H1 (cell line): ENCODE data around the gene FAM186B. TPM values are rescaled to one million over a fixed set of nuclear protein-coding genes. Genes with fewer than 3 reads are reported as not detected.

Experiments used
- CTCF ChIA-PET: fragments of 300-600 bp; sonication (Branson Sonifier 250); formaldehyde crosslinking; loops from one replicate; lab custom pipeline; 2021; ENCODE audit not compliant: partially characterized antibody; lab: Charles Lee
- POLR2A ChIA-PET: fragments of 300-600 bp; sonication (Branson Sonifier 250); formaldehyde crosslinking; loops from one replicate; lab custom pipeline; 2021; ENCODE audit warnings: inconsistent platforms; ENCODE audit not compliant: partially characterized antibody; lab: Charles Lee
- DNase-seq, 2 experiments: peaks; one replicate each; pipeline versions ENCODE4 v3.0.0 to v3.0.0-alpha.2; 2010 to 2022; ENCODE audit warnings: low spot score in 2 of 2, low read depth in 1 of 2, mixed read lengths in 1 of 2
- FAIRE-seq: peaks from 2 replicates; lab custom pipeline; 2011; peaks lifted over from hg19 to GRCh38; lab: Jason Lieb, UNC
- H2AFZ ChIP-seq: 2 replicates; pipeline ENCODE4 v1.8.1; 2012; ENCODE audit warnings: low read length, inconsistent platforms
- H2AK5ac ChIP-seq: 2 replicates; pipeline ENCODE4 v1.6.1; 2013; ENCODE audit warnings: low read depth, low read length
- H2BK120ac ChIP-seq: replicated peaks from 2 replicates; pipeline ENCODE3; 2013; ENCODE audit warnings: low read depth, low read length, inconsistent platforms
- H2BK12ac ChIP-seq: 2 replicates; pipeline ENCODE4 v1.6.1; 2013; ENCODE audit warnings: low read depth, low read length
- H2BK15ac ChIP-seq: 2 replicates; pipeline ENCODE4 v1.6.1; 2013; ENCODE audit warnings: low read length
- H2BK20ac ChIP-seq: 2 replicates; pipeline ENCODE4 v1.6.1; 2013; ENCODE audit warnings: low read length
- H2BK5ac ChIP-seq: 2 replicates; pipeline ENCODE4 v1.6.1; 2013; ENCODE audit warnings: low read depth, low read length
- H3K14ac ChIP-seq: 2 replicates; pipeline ENCODE4 v1.6.1; 2013; ENCODE audit warnings: inconsistent platforms; ENCODE audit not compliant: insufficient read length
- H3K18ac ChIP-seq: 2 replicates; pipeline ENCODE4 v1.6.1; 2013; ENCODE audit warnings: low read length; ENCODE audit errors: extremely low read depth
- H3K23ac ChIP-seq: 2 replicates; pipeline ENCODE4 v1.6.1; 2013; ENCODE audit warnings: inconsistent platforms; ENCODE audit not compliant: insufficient read length
- H3K23me2 ChIP-seq: 2 replicates; pipeline ENCODE4 v1.6.1; 2013; ENCODE audit warnings: low read depth, low read length
- H3K27ac ChIP-seq: 2 replicates; pipeline ENCODE4 v1.6.1; 2011; ENCODE audit warnings: low read depth, low read length, inconsistent platforms
- H3K27me3 ChIP-seq, 4 experiments: replicated peaks in 1 of 4; 1 replicate in 1 of 4; 2 replicates in 3 of 4; pipeline versions ENCODE4 v1.6.1 to v1.8.1; 2011 to 2013; ENCODE audit warnings: low read length in 3 of 4, mild to moderate bottlenecking in 3 of 4, inconsistent platforms in 2 of 4, mixed read lengths in 2 of 4, moderate library complexity in 1 of 4; ENCODE audit not compliant: control insufficient read depth in 3 of 4, insufficient read depth in 3 of 4; ENCODE audit errors: extremely low read depth in 1 of 4
- H3K36me3 ChIP-seq, 4 experiments: 2 replicates each; pipeline versions ENCODE4 v1.6.1 to v1.8.1; 2011 to 2013; ENCODE audit warnings: mild to moderate bottlenecking in 4 of 4, low read length in 3 of 4, moderate library complexity in 2 of 4, control low read depth in 1 of 4, inconsistent platforms in 1 of 4; ENCODE audit not compliant: insufficient read depth in 4 of 4, control insufficient read depth in 2 of 4
- H3K4ac ChIP-seq: replicated peaks from 2 replicates; pipeline ENCODE3; 2013; ENCODE audit warnings: low read length, low read depth, mixed read lengths, inconsistent platforms; ENCODE audit not compliant: insufficient read length
- H3K4me1 ChIP-seq, 4 experiments: replicated peaks in 1 of 4; 1 replicate in 1 of 4; 2 replicates in 3 of 4; pipeline versions ENCODE4 v1.6.1 to v1.8.1; 2011 to 2013; ENCODE audit warnings: low read length in 3 of 4, inconsistent platforms in 2 of 4, mixed read lengths in 1 of 4; ENCODE audit not compliant: insufficient read depth in 4 of 4, control insufficient read depth in 3 of 4
- H3K4me2 ChIP-seq, 2 experiments: 2 replicates each; pipeline versions ENCODE4 v1.6.1 to v1.8.1; 2011 to 2013; ENCODE audit warnings: low read depth in 2 of 2, low read length in 2 of 2, control low read depth in 1 of 2, inconsistent platforms in 1 of 2, mild to moderate bottlenecking in 1 of 2; ENCODE audit not compliant: insufficient read depth in 1 of 2
- H3K4me3 ChIP-seq, 4 experiments: fragments of 200-600, 300-600 bp in 1 of 4; sonication (generic), shearing (Covaris generic), sonication (Bioruptor Twin) in 1 of 4; 2 replicates each; pipeline versions ENCODE4 v1.5.1 to v1.8.1; 2011 to 2016; ENCODE audit warnings: low read length in 4 of 4, low read depth in 3 of 4, control low read depth in 2 of 4, inconsistent platforms in 2 of 4, mild to moderate bottlenecking in 2 of 4, mixed read lengths in 1 of 4, moderate library complexity in 1 of 4; ENCODE audit not compliant: insufficient read depth in 2 of 4; ENCODE audit errors: extremely low read depth in 1 of 4
- H3K56ac ChIP-seq: replicated peaks from 2 replicates; pipeline ENCODE3; 2013; ENCODE audit warnings: low read depth, mild to moderate bottlenecking, mixed read lengths, low read length, inconsistent platforms; ENCODE audit not compliant: insufficient read length
- H3K79me1 ChIP-seq: 2 replicates; pipeline ENCODE4 v1.6.1; 2013; ENCODE audit warnings: low read depth, low read length, control low read depth
- H3K79me2 ChIP-seq, 2 experiments: 2 replicates each; pipeline versions ENCODE4 v1.6.1 to v1.8.1; 2012 to 2013; ENCODE audit warnings: low read length in 2 of 2, mild to moderate bottlenecking in 2 of 2, inconsistent platforms in 1 of 2; ENCODE audit not compliant: insufficient read depth in 2 of 2, control insufficient read depth in 1 of 2
- H3K9ac ChIP-seq, 4 experiments: replicated peaks in 1 of 4; 1 replicate in 1 of 4; 2 replicates in 3 of 4; pipeline versions ENCODE4 v1.6.1 to v1.8.1; 2011 to 2013; ENCODE audit warnings: low read depth in 3 of 4, low read length in 3 of 4, control low read depth in 2 of 4, mild to moderate bottlenecking in 2 of 4, moderate library complexity in 2 of 4, inconsistent platforms in 1 of 4; ENCODE audit errors: extremely low read depth in 1 of 4
- H3K9me3 ChIP-seq, 2 experiments: 2 replicates each; pipeline versions ENCODE4 v1.6.1 to v1.8.1; 2012 to 2013; ENCODE audit warnings: mild to moderate bottlenecking in 2 of 2, moderate library complexity in 2 of 2, control low read depth in 1 of 2, inconsistent platforms in 1 of 2, low read depth in 1 of 2, low read length in 1 of 2, mixed read lengths in 1 of 2; ENCODE audit not compliant: insufficient read depth in 2 of 2
- H4K20me1 ChIP-seq, 2 experiments: replicated peaks in 1 of 2; 2 replicates each; pipeline versions ENCODE3 to v1.8.1; 2011 to 2013; ENCODE audit warnings: inconsistent platforms in 2 of 2, low read length in 2 of 2, mild to moderate bottlenecking in 1 of 2; ENCODE audit not compliant: insufficient read depth in 2 of 2, control insufficient read depth in 1 of 2
- H4K5ac ChIP-seq: 2 replicates; pipeline ENCODE4 v1.6.1; 2013; ENCODE audit warnings: low read length, low read depth, mixed read lengths, inconsistent platforms; ENCODE audit not compliant: insufficient read length
- H4K8ac ChIP-seq: 2 replicates; pipeline ENCODE4 v1.8.0; 2013; ENCODE audit warnings: mild to moderate bottlenecking, moderate library complexity, low read length, inconsistent platforms; ENCODE audit not compliant: insufficient read depth; ENCODE audit errors: extremely low read depth
- H4K91ac ChIP-seq: replicated peaks from 2 replicates; pipeline ENCODE3; 2013; ENCODE audit warnings: low read length, mixed read lengths, inconsistent platforms; ENCODE audit not compliant: insufficient read length
- BRCA1 ChIP-seq: IDR thresholded peaks from 2 replicates; pipeline ENCODE4 v1.6.1; 2012; ENCODE audit warnings: low read depth, low read length, improper control_type of control experiment
- CBX5 ChIP-seq: fragments of 300-800, 300-1000 bp; sonication (generic); IDR thresholded peaks from 2 replicates; pipeline ENCODE4 v1.7.1; 2016; ENCODE audit warnings: antibody characterized with exemption, low read length, low read depth
- CTCF ChIP-seq, 3 experiments: IDR thresholded peaks; 1 replicate in 2 of 3; 2 replicates in 1 of 3; pipeline versions ENCODE4 v1.5.1 to v1.6.1; 2011; ENCODE audit warnings: low read length in 3 of 3, mild to moderate bottlenecking in 3 of 3, inconsistent platforms in 2 of 3, low read depth in 1 of 3, moderate library complexity in 1 of 3; ENCODE audit not compliant: insufficient read depth in 1 of 3; ENCODE audit errors: control extremely low read depth in 1 of 3
- EGR1 ChIP-seq: IDR thresholded peaks from 2 replicates; pipeline ENCODE4 v1.6.1; 2011; ENCODE audit warnings: low read depth, low read length, borderline replicate concordance
- KDM1A ChIP-seq: fragments of 200-600, 300-600 bp; sonication (generic); IDR thresholded peaks from 2 replicates; pipeline ENCODE4 v1.7.1; 2016; ENCODE audit warnings: mild to moderate bottlenecking, low read length, borderline replicate concordance
- POLR2A ChIP-seq, 2 experiments: IDR thresholded peaks; 1 replicate in 1 of 2; 2 replicates in 1 of 2; pipeline ENCODE4 v1.6.1; 2011; ENCODE audit warnings: low read depth in 2 of 2, low read length in 2 of 2, mild to moderate bottlenecking in 2 of 2; ENCODE audit errors: control extremely low read depth in 1 of 2
- POU5F1 ChIP-seq: IDR thresholded peaks from 2 replicates; pipeline ENCODE4 v1.6.1; 2011; ENCODE audit warnings: low read depth, mild to moderate bottlenecking, low read length, moderate library complexity
- RBBP5 ChIP-seq: IDR thresholded peaks from 2 replicates; pipeline ENCODE4 v1.7.1; 2012; ENCODE audit warnings: low read depth, mild to moderate bottlenecking, inconsistent platforms, low read length, moderate library complexity, borderline replicate concordance
- RXRA ChIP-seq: IDR thresholded peaks from 2 replicates; pipeline ENCODE4 v1.6.1; 2011; ENCODE audit warnings: low read depth, mild to moderate bottlenecking, low read length, moderate library complexity; ENCODE audit not compliant: insufficient read depth
- SIRT6 ChIP-seq: IDR thresholded peaks from one replicate; pipeline ENCODE4 v1.7.1; 2012; ENCODE audit warnings: low read length, inconsistent platforms
- SP2 ChIP-seq: IDR thresholded peaks from 2 replicates; pipeline ENCODE4 v1.6.1; 2012; ENCODE audit warnings: mild to moderate bottlenecking, low read length, inconsistent platforms
- SUZ12 ChIP-seq: fragments of 200-600 bp; sonication (generic); IDR thresholded peaks from 2 replicates; pipeline ENCODE4 v1.6.1; 2012; ENCODE audit warnings: mild to moderate bottlenecking, inconsistent platforms, low read length, moderate library complexity, mixed read lengths
- WGBS, 2 experiments: shearing (Covaris generic) in 1 of 2; methylation state at CpG; one replicate each; pipeline versions ENCODE4 v1.1.6 to v1.1.7; 2013 to 2015; ENCODE audit warnings: low lambda C conversion rate in 2 of 2, mixed read lengths in 2 of 2, inconsistent platforms in 1 of 2, low coverage in 1 of 2, missing lambda C conversion rate in 1 of 2; ENCODE audit not compliant: insufficient replicate concordance in 2 of 2, insufficient coverage in 1 of 2, insufficient read length in 1 of 2; ENCODE audit errors: extremely low coverage in 1 of 2, missing lambda C conversion rate in 1 of 2; 5-methylcytosine and 5-hydroxymethylcytosine counted together
- polyA plus RNA-seq, 7 experiments: library from polyadenylated mRNA; depleted of rRNA in 3 of 7; stranded (reverse) in 5 of 7; unstranded in 2 of 7; fragments of >200 nt in 5 of 7; fragments of 200-250 nt in 2 of 7; gene quantifications; 1 replicate in 5 of 7; 2 replicates in 1 of 7; 4 replicates in 1 of 7; pipeline versions ENCODE4 v1.2.1 to v1.2.3, GENCODE V29; 2011 to 2013; ENCODE audit warnings: missing spikeins in 2 of 7, mixed read lengths in 2 of 7
- total RNA-seq: library from RNA; stranded (reverse); fragmentation: NEBNext Ultra II Directional; extraction: Animal tissue kit (Norgen Biotek cat#: 25700); gene quantifications from 2 replicates; pipeline ENCODE4 v1.2.1, GENCODE V29; 2021

The FAM186B gene
- total and polyA plus RNA-seq, 2 of the 8 experiments (the other 6 are each of a cell fraction or from before 2014, with no cell fraction given): 0.12 to 0.73 TPM

- Histone ChIP-seq H3K79me2 (no peaks in the 10 kb centered on the region), H3K27ac (no peak overlapping the region), H4K91ac (no peak overlapping the region), H2BK15ac (no peak overlapping the region), H2AFZ (no peak overlapping the region), H3K4ac (no peak overlapping the region), H3K9me3 (no peaks in the 10 kb centered on the region), H3K9ac (no peak overlapping the region), H3K27me3 (no peaks in the 10 kb centered on the region; a peak in 1 of 7 replicates), H2BK5ac (no peak overlapping the region), H3K14ac (no peak overlapping the region), H3K79me1 (no peaks in the 10 kb centered on the region), H3K4me3 (no peak overlapping the region), H3K23ac (no peak overlapping the region), H4K8ac (no peak overlapping the region; the same call in 1 of the 2 replicates), H3K4me1 (no peaks in the 10 kb centered on the region; a peak in 1 of 7 replicates), H4K20me1 (peaks cover 0 to 10% of the 10 kb centered on the region in 2 experiments), H3K36me3 (peaks cover 24 to 55% (median 41%) of the 10 kb centered on the region in 4 experiments; a peak in 7 of 8 replicates), H2BK120ac (no peak overlapping the region), H3K23me2 (no peaks in the 10 kb centered on the region), H2AK5ac (no peak overlapping the region), H2BK12ac (no peak overlapping the region), H3K18ac (no peak overlapping the region), H3K4me2 (no peak overlapping the region), H2BK20ac (no peak overlapping the region), H3K56ac (no peak overlapping the region), H4K5ac (no peak overlapping the region)
- ChIA-PET POLR2A (interaction anchor here (2.9 to 3.1 kb wide), 2 partner anchors 8 to 22 kb away, joined by 11 to 12 read pairs; partner anchors contain the start of gene MCRS1), CTCF (interaction anchor here (0.6 to 14.0 kb wide), 10 partner anchors 8 to 270 kb away, joined by 3 to 140 read pairs (median 4); no protein-coding TSS in a partner anchor)
- no peak for DNase-seq
- 95% methylated on average over 13 of the region's 13 CpGs; no CpG with 5 or more reads in 1 of the 2 experiments for WGBS, 2 experiments
- FAIRE-seq: no peak
- TF ChIP-seq SIRT6 (no peak), RXRA (no peak), SP2 (no peak), CTCF (IDR thresholded peaks at IDR 0.05; ENCODE audit: control extremely low read depth in 1 of 3, insufficient read depth in 1 of 3, low read depth in 1 of 3, low read length in 3 of 3) (no peak), EGR1 (no peak), BRCA1 (no peak), SUZ12 (no peak), POLR2A (IDR thresholded peaks at IDR 0.05; ENCODE audit: control extremely low read depth in 1 of 2, low read depth in 2 of 2, low read length in 2 of 2) (no peak), RBBP5 (no peak), POU5F1 (no peak), KDM1A (no peak), CBX5 (no peak)
Measured at GRCh38 chr12:49558526-49558925, 46.9 kb downstream of the FAM186B start.
